Astrocyte of the spinal cord (primary cell): Measurements from ENCODE around the gene GPC4.
A peak's percentile ranks its signal among the peaks of the same experiment; 100 is the strongest.

Experiments used
- DNase-seq: peaks from one replicate; pipeline ENCODE4 v3.0.0; 2011; ENCODE audit warnings: low read depth, low spot score
- H3K4me3 ChIP-seq: 2 replicates; pipeline ENCODE4 v1.5.1; 2011; ENCODE audit warnings: low read depth, mild to moderate bottlenecking, low read length, moderate library complexity
- in situ Hi-C: cut with HindIII; loops from 2 replicates; pipeline ENCODE4 v1.10.0; 2017; ENCODE audit warnings: low sequenced_read_pairs
- TF ChIP-seq, protein P1 (sequence below): IDR thresholded peaks from 2 replicates; pipeline ENCODE4 v1.5.1; 2012; ENCODE audit warnings: low read depth, mild to moderate bottlenecking, low read length, inconsistent platforms

The GPC4 gene

DNA sequence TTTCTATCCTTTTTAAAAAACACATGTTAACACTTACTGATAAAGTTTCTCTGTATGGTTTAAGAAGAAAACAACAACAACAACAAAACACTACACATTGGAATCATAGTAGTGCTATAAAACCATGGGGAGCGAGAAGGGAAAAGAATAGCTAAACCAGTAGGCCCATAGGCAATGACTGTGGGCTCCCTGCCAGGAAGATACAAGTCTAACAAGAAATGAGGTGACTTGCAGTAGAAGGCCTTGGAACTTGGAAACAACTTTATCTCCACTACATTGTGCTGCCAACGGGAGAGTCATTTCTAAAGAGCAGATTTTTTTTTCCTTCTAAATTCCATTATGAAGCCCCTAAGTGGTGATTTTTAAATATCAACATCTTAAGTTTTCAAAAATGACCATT lies 78.0 kb downstream of the GPC4 start:
- H3K4me3 ChIP-seq = no peak overlapping the region
- TF ChIP-seq, protein P1, sequence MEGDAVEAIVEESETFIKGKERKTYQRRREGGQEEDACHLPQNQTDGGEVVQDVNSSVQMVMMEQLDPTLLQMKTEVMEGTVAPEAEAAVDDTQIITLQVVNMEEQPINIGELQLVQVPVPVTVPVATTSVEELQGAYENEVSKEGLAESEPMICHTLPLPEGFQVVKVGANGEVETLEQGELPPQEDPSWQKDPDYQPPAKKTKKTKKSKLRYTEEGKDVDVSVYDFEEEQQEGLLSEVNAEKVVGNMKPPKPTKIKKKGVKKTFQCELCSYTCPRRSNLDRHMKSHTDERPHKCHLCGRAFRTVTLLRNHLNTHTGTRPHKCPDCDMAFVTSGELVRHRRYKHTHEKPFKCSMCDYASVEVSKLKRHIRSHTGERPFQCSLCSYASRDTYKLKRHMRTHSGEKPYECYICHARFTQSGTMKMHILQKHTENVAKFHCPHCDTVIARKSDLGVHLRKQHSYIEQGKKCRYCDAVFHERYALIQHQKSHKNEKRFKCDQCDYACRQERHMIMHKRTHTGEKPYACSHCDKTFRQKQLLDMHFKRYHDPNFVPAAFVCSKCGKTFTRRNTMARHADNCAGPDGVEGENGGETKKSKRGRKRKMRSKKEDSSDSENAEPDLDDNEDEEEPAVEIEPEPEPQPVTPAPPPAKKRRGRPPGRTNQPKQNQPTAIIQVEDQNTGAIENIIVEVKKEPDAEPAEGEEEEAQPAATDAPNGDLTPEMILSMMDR = no peak
- in situ Hi-C loops = no loop called here
- DNase-seq = no peak

DNA sequence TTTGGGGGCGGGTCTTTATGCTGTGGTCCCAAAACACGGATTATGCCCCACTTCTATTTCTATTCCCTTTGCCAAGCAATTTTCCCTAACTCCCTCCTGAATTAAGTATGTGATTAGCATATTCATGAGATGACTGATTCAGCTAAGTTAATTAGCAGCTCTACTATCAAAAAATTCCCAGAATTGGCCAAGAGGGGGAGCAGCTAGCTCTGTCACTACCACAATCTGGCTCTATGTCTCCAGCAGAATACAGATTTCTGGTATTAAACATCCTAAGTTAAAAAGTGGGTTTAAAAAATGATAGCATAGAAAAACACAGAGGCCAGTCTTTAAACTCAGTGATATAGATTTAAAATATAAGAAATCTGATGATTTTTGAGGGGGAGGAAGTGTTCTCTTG lies 80.3 kb downstream of the GPC4 start:
- peak; percentile 39 for DNase-seq
- no peak overlapping the region for H3K4me3 ChIP-seq
- TF ChIP-seq, protein P1 = peak; percentile 53
- in situ Hi-C loops = no loop called here

DNA sequence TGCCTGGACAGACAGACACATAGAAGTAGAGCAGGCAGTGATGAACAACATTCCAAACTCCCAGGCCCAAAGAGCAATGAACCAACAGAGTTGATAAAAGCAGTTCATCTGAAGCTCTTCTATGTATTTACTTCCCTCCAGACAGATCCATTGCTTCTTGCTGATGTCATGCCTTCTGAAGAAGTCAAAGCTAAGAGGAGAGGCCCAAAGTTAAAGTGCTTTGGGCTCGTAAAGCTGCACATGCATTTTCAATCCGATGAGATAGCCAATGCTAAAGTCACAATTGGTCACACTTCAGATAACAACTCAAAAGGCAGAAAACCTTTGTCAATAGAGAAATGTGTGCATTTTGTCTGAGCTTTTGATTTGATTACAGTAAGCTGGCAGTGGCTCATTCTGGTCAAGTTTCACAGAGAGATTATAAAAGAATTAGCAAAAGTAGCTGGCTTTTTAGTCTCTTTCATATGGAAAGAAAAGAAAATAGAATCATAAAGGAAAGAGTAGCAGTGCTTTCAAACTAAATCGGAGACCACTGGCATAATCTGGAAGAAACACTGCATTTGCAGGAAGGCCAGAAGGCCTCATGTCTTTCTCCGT lies 82.0 kb downstream of the GPC4 start:
- DNase-seq = no peak
- H3K4me3 ChIP-seq = no peak overlapping the region
- TF ChIP-seq, protein P1 = no peak
- in situ Hi-C loops = no loop called here

DNA sequence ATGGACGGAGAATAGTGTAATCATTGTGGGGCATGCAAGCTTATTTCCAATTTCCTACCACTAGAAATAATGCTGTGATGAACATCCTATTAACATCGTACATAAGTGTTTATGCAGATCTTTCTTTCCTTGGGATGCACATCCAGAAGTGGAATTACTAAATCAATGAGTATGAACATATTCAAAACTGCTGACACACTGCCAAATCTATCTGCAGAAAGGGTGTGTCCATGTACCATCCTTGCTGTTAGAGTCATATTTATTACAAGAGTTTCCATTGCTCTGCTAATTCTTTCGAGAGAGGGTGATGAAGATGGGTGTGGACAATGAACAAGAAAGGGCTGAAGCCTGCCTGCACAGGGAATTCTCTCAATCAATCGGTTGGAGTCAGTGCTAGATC lies 82.6 kb downstream of the GPC4 start:
- no peak overlapping the region for H3K4me3 ChIP-seq
- TF ChIP-seq, protein P1 = no peak
- in situ Hi-C loops = no loop called here
- no peak for DNase-seq

DNA sequence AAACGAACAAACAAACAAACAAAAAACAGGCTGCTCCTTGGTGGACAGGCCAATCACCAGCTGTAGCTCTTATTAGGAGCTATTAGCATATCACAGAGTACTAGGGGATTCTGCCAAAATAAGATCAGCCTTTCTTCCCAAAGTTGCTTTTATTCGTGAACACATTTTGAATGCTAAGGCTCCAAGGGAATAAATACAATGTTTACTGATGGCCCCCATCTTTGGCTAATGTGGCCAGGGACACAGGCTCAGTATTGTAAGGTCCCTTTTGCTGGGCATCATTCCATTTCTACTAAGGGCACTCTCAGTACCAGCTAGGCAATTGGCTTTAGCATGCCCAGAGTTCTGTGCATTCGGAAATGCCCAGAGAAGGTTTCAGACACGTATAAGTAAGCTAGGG lies 84.3 kb downstream of the GPC4 start:
- no peak for DNase-seq
- no peak overlapping the region for H3K4me3 ChIP-seq
- TF ChIP-seq, protein P1 = no peak
- in situ Hi-C loops = no loop called here

DNA sequence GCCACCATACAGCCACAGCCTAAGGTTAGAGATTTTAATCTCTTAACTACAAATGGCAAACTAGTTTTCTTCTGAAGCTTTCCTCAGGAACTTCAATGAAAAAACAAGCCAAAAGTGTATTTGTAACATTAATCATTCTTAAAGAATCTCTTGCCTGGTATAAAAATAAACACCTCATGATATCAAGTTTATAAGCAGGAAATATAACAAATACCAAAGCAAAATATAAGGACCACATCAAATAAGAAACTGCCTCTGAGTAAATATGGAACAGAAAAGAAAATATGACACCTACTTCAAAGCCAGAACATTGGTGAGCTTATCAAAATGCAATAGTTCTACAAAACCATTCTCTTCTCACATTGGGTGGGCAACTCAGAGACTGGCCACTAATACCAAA lies 89.9 kb downstream of the GPC4 start:
- peak; percentile 27 for DNase-seq

More for the DNA sequence above, 89.9 kb downstream of the GPC4 start:
- no peak overlapping the region for H3K4me3 ChIP-seq
- in situ Hi-C loops = no loop called here
- TF ChIP-seq, protein P1 = no peak
